IMR-90 (cell line): Measurements from ENCODE around the gene SLIT1. TPM values are rescaled to one million over a fixed set of nuclear protein-coding genes. Genes with fewer than 3 reads are reported as not detected.

Experiments used
- ATAC-seq: fragments of 200-7000 bp; cut with Tn5 transposase; 2 replicates; pipeline ENCODE4 v1.9.1; 2020; ENCODE audit warnings: low read depth, mild to moderate bottlenecking, moderate library complexity
- BruUV-seq: library from RNA; stranded (reverse); fragments of 400-500 nt; replicated peaks from 2 replicates; lab custom pipeline; 2021; lab: Mats Ljungman, UMichigan
- CTCF ChIA-PET: fragments of 300-600 bp; formaldehyde crosslinking; extraction: SDS; loops from one replicate; lab custom pipeline; 2021; ENCODE audit warnings: antibody characterized with exemption; lab: Yijun Ruan, JAX
- POLR2A ChIA-PET: fragments of 300-600 bp; sonication (Branson Sonifier 250); formaldehyde crosslinking; loops from one replicate; lab custom pipeline; 2022; ENCODE audit warnings: antibody characterized with exemption; ENCODE audit not compliant: unreplicated experiment; lab: Charles Lee
- DNase-seq: peaks from one replicate; pipeline ENCODE4 v3.0.0; 2013
- H2AFZ ChIP-seq: replicated peaks from 2 replicates; pipeline ENCODE3; 2013; ENCODE audit warnings: low read length, mild to moderate bottlenecking; ENCODE audit not compliant: poor library complexity
- H2AK5ac ChIP-seq: 2 replicates; pipeline ENCODE4 v1.6.1; 2013; ENCODE audit warnings: low read depth, low read length, inconsistent platforms
- H2AK9ac ChIP-seq: replicated peaks from 2 replicates; pipeline ENCODE3; 2013; ENCODE audit warnings: mild to moderate bottlenecking, low read depth, low read length, moderate library complexity; ENCODE audit not compliant: poor library complexity
- H2BK120ac ChIP-seq: 2 replicates; pipeline ENCODE4 v1.6.1; 2013; ENCODE audit warnings: low read depth, low read length, inconsistent platforms
- H2BK15ac ChIP-seq: 3 replicates; pipeline ENCODE4 v1.6.1; 2013; ENCODE audit warnings: low read depth, low read length, inconsistent platforms
- H2BK20ac ChIP-seq: 2 replicates; pipeline ENCODE4 v1.6.1; 2013; ENCODE audit warnings: low read depth, mild to moderate bottlenecking, inconsistent platforms, low read length, moderate library complexity
- H2BK5ac ChIP-seq: 2 replicates; pipeline ENCODE4 v1.6.1; 2013; ENCODE audit warnings: mild to moderate bottlenecking, low read depth, low read length, inconsistent platforms; ENCODE audit not compliant: poor library complexity, severe bottlenecking
- H3K14ac ChIP-seq: replicated peaks from 2 replicates; pipeline ENCODE4 v1.6.1; 2013; ENCODE audit warnings: low read depth, low read length, inconsistent platforms
- H3K18ac ChIP-seq: 2 replicates; pipeline ENCODE4 v1.6.1; 2013; ENCODE audit warnings: low read depth, low read length, control low read depth
- H3K23ac ChIP-seq: 2 replicates; pipeline ENCODE4 v1.6.1; 2013; ENCODE audit warnings: low read depth, low read length, inconsistent platforms
- H3K27ac ChIP-seq: 2 replicates; pipeline ENCODE4 v1.5.1; 2013; ENCODE audit warnings: mild to moderate bottlenecking, control low read depth, low read length; ENCODE audit not compliant: insufficient read depth
- H3K27me3 ChIP-seq: 2 replicates; pipeline ENCODE4 v1.6.1; 2013; ENCODE audit warnings: low read length; ENCODE audit not compliant: control insufficient read depth, insufficient read depth
- H3K36me3 ChIP-seq: 2 replicates; pipeline ENCODE4 v1.6.1; 2013; ENCODE audit warnings: low read length, mixed read lengths; ENCODE audit not compliant: control insufficient read depth, insufficient read depth
- H3K4ac ChIP-seq: 2 replicates; pipeline ENCODE4 v1.6.1; 2013; ENCODE audit warnings: low read depth, low read length, inconsistent platforms
- H3K4me1 ChIP-seq: 2 replicates; pipeline ENCODE4 v1.6.1; 2013; ENCODE audit warnings: low read length, mixed read lengths; ENCODE audit not compliant: control insufficient read depth, insufficient read depth
- H3K4me2 ChIP-seq: 2 replicates; pipeline ENCODE4 v1.6.1; 2013; ENCODE audit warnings: low read depth, mild to moderate bottlenecking, control low read depth, low read length, moderate library complexity
- H3K4me3 ChIP-seq: 2 replicates; pipeline ENCODE4 v1.5.1; 2013; ENCODE audit warnings: low read depth, mild to moderate bottlenecking, control low read depth, low read length, moderate library complexity; ENCODE audit not compliant: insufficient read depth
- H3K56ac ChIP-seq: 2 replicates; pipeline ENCODE4 v1.6.1; 2013; ENCODE audit warnings: low read length, inconsistent platforms; ENCODE audit not compliant: insufficient read depth; ENCODE audit errors: extremely low read depth
- H3K79me1 ChIP-seq, 2 experiments: 2 replicates each; pipeline ENCODE4 v1.6.1; 2013; ENCODE audit warnings: low read length in 2 of 2, inconsistent platforms in 1 of 2, low read depth in 1 of 2
- H3K9ac ChIP-seq: 2 replicates; pipeline ENCODE4 v1.6.1; 2013; ENCODE audit warnings: low read depth, low read length, control low read depth
- H3K9me1 ChIP-seq: 2 replicates; pipeline ENCODE4 v1.6.1; 2013; ENCODE audit warnings: low read length, inconsistent platforms; ENCODE audit not compliant: insufficient read depth
- H3K9me3 ChIP-seq: 2 replicates; pipeline ENCODE4 v1.6.1; 2013; ENCODE audit warnings: low read length; ENCODE audit not compliant: control insufficient read depth, insufficient read depth
- H4K20me1 ChIP-seq: 2 replicates; pipeline ENCODE4 v1.6.1; 2013; ENCODE audit warnings: low read length, inconsistent platforms; ENCODE audit not compliant: insufficient read depth
- H4K5ac ChIP-seq: 2 replicates; pipeline ENCODE4 v1.6.1; 2013; ENCODE audit warnings: mild to moderate bottlenecking, low read depth, low read length, control low read depth
- H4K8ac ChIP-seq, 2 experiments: 2 replicates each; pipeline ENCODE4 v1.6.1; 2013; ENCODE audit warnings: low read depth in 2 of 2, low read length in 2 of 2, control low read depth in 1 of 2, inconsistent platforms in 1 of 2
- H4K91ac ChIP-seq: 2 replicates; pipeline ENCODE4 v1.6.1; 2013; ENCODE audit warnings: low read depth, low read length, inconsistent platforms; ENCODE audit not compliant: insufficient read depth
- BHLHE40 ChIP-seq: fragments of 150-350 bp; IDR thresholded peaks from 2 replicates; pipeline ENCODE4 v1.6.1; 2016; ENCODE audit warnings: mild to moderate bottlenecking, low read depth, low read length
- CEBPB ChIP-seq: IDR thresholded peaks from 2 replicates; pipeline ENCODE4 v1.6.1; 2012; ENCODE audit warnings: low read depth, low read length, improper control_type of control experiment
- CHD1 ChIP-seq: IDR thresholded peaks from 2 replicates; pipeline ENCODE4 v1.6.1; 2012; ENCODE audit warnings: low read depth, low read length, improper control_type of control experiment
- FOS ChIP-seq: fragments of 150-350 bp; IDR thresholded peaks from 2 replicates; pipeline ENCODE4 v1.6.1; 2016; ENCODE audit warnings: low read depth, low read length
- MAFK ChIP-seq: IDR thresholded peaks from 2 replicates; pipeline ENCODE4 v1.6.1; 2012; ENCODE audit warnings: low read depth, low read length, improper control_type of control experiment
- MAZ ChIP-seq: IDR thresholded peaks from 2 replicates; pipeline ENCODE4 v1.6.1; 2012; ENCODE audit warnings: low read depth, mild to moderate bottlenecking, low read length, improper control_type of control experiment, moderate library complexity, borderline replicate concordance
- MXI1 ChIP-seq: IDR thresholded peaks from 2 replicates; pipeline ENCODE4 v1.6.1; 2012; ENCODE audit warnings: low read depth, mild to moderate bottlenecking, low read length, moderate library complexity, borderline replicate concordance
- NFE2L2 ChIP-seq: fragments of 150-350 bp; IDR thresholded peaks from 2 replicates; pipeline ENCODE4 v1.6.1; 2016; ENCODE audit warnings: low read depth, mild to moderate bottlenecking, low read length
- POLR2A ChIP-seq: IDR thresholded peaks from 2 replicates; pipeline ENCODE4 v1.6.1; 2012; ENCODE audit warnings: mild to moderate bottlenecking, low read depth, low read length
- RAD21 ChIP-seq: IDR thresholded peaks from 2 replicates; pipeline ENCODE4 v1.6.1; 2012; ENCODE audit warnings: low read length, improper control_type of control experiment
- RCOR1 ChIP-seq: IDR thresholded peaks from 2 replicates; pipeline ENCODE4 v1.6.1; 2012; ENCODE audit warnings: mild to moderate bottlenecking, low read length, improper control_type of control experiment; ENCODE audit not compliant: insufficient replicate concordance
- RFX5 ChIP-seq: IDR thresholded peaks from 2 replicates; pipeline ENCODE4 v1.8.0; 2012; ENCODE audit warnings: low read depth, mild to moderate bottlenecking, low read length, moderate library complexity
- SMC3 ChIP-seq: fragments of 150-350 bp; IDR thresholded peaks from 2 replicates; pipeline ENCODE4 v1.6.1; 2016; ENCODE audit warnings: low read depth, mild to moderate bottlenecking, antibody characterized with exemption, low read length, moderate library complexity
- WGBS, 2 experiments: methylation state at CpG; one replicate each; pipeline versions ENCODE4 v1.1.5 to v1.1.7; 2013; ENCODE audit warnings: missing lambda C conversion rate in 2 of 2; ENCODE audit not compliant: insufficient read length in 1 of 2; ENCODE audit errors: extremely low coverage in 2 of 2; 5-methylcytosine and 5-hydroxymethylcytosine counted together
- dilution Hi-C: fragments of 300-500 bp; cut with HindIII; formaldehyde crosslinking; loops from one replicate; pipeline ENCODE4 v1.14.3; 2018; ENCODE audit warnings: low sequenced_read_pairs; ENCODE audit not compliant: unreplicated experiment
- in situ Hi-C: fragments of 300-500 bp; cut with MboI; formaldehyde crosslinking; loops from 3 replicates; pipeline ENCODE4 v1.14.3; 2019; ENCODE audit warnings: low sequenced_read_pairs, inconsistent platforms, mixed read lengths
- intact Hi-C: fragments of 100-400 bp; cut with micrococcal nuclease; formaldehyde crosslinking; loops from 2 replicates; pipeline ENCODE4 v1.10.0; 2022
- polyA plus RNA-seq, 3 experiments: library from polyadenylated mRNA; depleted of rRNA; stranded (reverse); fragments of >200 nt; gene quantifications; 2 replicates each; pipeline ENCODE4 v1.2.3, GENCODE V29; 2012; ENCODE audit warnings: low replicate concordance in 1 of 3
- total RNA-seq: library from RNA; depleted of rRNA; stranded (reverse); fragments of >200 nt; gene quantifications from 2 replicates; pipeline ENCODE4 v1.2.3, GENCODE V29; 2012
- TF ChIP-seq, protein P1 (sequence below): conservative IDR thresholded peaks from 2 replicates; pipeline ENCODE4 v1.5.1; 2012; ENCODE audit warnings: mild to moderate bottlenecking, low read depth, low read length, improper control_type of control experiment
- TF ChIP-seq, protein P2 (sequence below): fragments of 150-350 bp; IDR thresholded peaks from 2 replicates; pipeline ENCODE4 v1.6.1; 2016; ENCODE audit warnings: low read depth, mild to moderate bottlenecking, low read length, moderate library complexity, borderline replicate concordance
- TF ChIP-seq, protein P3 (sequence below): fragments of 150-350 bp; IDR thresholded peaks from 2 replicates; pipeline ENCODE4 v1.6.1; 2017; ENCODE audit warnings: mild to moderate bottlenecking, antibody characterized with exemption, low read length, low read depth

Gene SLIT1
- total and polyA plus RNA-seq, 2 of the 4 experiments (the other 2 are of a cell fraction) = under 0.01 TPM

DNA sequence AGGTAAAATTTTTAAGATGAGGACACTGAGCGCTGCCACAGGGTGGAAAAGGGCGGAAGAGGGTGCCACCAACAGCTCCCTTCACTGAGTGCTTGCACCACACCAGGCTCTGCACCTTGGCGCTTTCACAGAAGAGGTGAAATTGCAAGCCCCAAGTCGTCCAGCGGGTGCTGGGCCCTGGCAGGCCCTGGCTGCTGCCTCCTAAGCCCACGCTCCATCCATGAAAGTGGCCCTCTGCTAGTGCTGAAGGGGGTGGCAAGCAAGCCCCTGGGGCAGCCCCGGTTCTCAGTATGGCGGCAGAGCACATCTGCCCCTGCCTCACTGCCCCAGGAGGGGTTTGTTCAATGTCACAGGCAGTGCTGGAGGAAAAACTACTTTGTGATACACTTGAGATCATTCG is 95.1 kb downstream of the SLIT1 start:
- H3K27ac ChIP-seq = no peak overlapping the region
- no peak overlapping the region for H3K14ac ChIP-seq
- no peak overlapping the region for H4K8ac ChIP-seq
- TF ChIP-seq, protein P1, sequence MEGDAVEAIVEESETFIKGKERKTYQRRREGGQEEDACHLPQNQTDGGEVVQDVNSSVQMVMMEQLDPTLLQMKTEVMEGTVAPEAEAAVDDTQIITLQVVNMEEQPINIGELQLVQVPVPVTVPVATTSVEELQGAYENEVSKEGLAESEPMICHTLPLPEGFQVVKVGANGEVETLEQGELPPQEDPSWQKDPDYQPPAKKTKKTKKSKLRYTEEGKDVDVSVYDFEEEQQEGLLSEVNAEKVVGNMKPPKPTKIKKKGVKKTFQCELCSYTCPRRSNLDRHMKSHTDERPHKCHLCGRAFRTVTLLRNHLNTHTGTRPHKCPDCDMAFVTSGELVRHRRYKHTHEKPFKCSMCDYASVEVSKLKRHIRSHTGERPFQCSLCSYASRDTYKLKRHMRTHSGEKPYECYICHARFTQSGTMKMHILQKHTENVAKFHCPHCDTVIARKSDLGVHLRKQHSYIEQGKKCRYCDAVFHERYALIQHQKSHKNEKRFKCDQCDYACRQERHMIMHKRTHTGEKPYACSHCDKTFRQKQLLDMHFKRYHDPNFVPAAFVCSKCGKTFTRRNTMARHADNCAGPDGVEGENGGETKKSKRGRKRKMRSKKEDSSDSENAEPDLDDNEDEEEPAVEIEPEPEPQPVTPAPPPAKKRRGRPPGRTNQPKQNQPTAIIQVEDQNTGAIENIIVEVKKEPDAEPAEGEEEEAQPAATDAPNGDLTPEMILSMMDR = no peak
- TF ChIP-seq, protein P2, sequence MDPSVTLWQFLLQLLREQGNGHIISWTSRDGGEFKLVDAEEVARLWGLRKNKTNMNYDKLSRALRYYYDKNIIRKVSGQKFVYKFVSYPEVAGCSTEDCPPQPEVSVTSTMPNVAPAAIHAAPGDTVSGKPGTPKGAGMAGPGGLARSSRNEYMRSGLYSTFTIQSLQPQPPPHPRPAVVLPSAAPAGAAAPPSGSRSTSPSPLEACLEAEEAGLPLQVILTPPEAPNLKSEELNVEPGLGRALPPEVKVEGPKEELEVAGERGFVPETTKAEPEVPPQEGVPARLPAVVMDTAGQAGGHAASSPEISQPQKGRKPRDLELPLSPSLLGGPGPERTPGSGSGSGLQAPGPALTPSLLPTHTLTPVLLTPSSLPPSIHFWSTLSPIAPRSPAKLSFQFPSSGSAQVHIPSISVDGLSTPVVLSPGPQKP = no peak
- TF ChIP-seq MXI1 (no peak), BHLHE40 (no peak), RFX5 (no peak), MAFK (no peak), SMC3 (no peak), FOS (no peak), POLR2A (no peak), RAD21 (no peak), RCOR1 (no peak), MAZ (no peak), CEBPB (no peak), CHD1 (no peak), NFE2L2 (no peak)
- TF ChIP-seq, protein P3, sequence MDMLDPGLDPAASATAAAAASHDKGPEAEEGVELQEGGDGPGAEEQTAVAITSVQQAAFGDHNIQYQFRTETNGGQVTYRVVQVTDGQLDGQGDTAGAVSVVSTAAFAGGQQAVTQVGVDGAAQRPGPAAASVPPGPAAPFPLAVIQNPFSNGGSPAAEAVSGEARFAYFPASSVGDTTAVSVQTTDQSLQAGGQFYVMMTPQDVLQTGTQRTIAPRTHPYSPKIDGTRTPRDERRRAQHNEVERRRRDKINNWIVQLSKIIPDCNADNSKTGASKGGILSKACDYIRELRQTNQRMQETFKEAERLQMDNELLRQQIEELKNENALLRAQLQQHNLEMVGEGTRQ = no peak
- intact Hi-C loops (no loop called here), dilution Hi-C loops (no loop called here), in situ Hi-C loops (no loop called here)
- no peak overlapping the region for H2BK20ac ChIP-seq
- CTCF ChIA-PET = interaction anchor here (1.2 to 2.7 kb wide), 2 partner anchors 9 to 18 kb away, joined by 3 to 8 read pairs; no protein-coding TSS in a partner anchor
- WGBS, 2 experiments = 38% methylated on average over 4 of the region's 9 CpGs; no CpG with 5 or more reads in 1 of the 2 experiments
- no peaks in the 10 kb centered on the region for H3K9me3 ChIP-seq
- H3K23ac ChIP-seq = no peak overlapping the region
- H4K20me1 ChIP-seq = no peaks in the 10 kb centered on the region
- ATAC-seq (no peak), DNase-seq (no peak)
- H2BK5ac ChIP-seq = no peak overlapping the region
- no peak overlapping the region for H3K4me2 ChIP-seq
- H3K18ac ChIP-seq = no peak overlapping the region
- H3K4me1 ChIP-seq = no peaks in the 10 kb centered on the region
- no peaks in the 10 kb centered on the region for H3K36me3 ChIP-seq
- no peak overlapping the region for H4K5ac ChIP-seq
- no peak overlapping the region for H2BK120ac ChIP-seq
- no peak overlapping the region for H2AK5ac ChIP-seq
- H3K56ac ChIP-seq = no peak overlapping the region
- H4K91ac ChIP-seq = no peak overlapping the region
- no peak overlapping the region for H2AFZ ChIP-seq
- H3K9ac ChIP-seq = no peak overlapping the region
- no peak overlapping the region for H2BK15ac ChIP-seq
- no peak overlapping the region for H3K4ac ChIP-seq
- BruUV-seq = no TSS peak
- H3K27me3 ChIP-seq = peaks cover 58% of the 10 kb centered on the region
- POLR2A ChIA-PET = no interaction called here
- H2AK9ac ChIP-seq = no peak overlapping the region
- H3K79me1 ChIP-seq = no peaks in the 10 kb centered on the region
- H3K9me1 ChIP-seq = no peaks in the 10 kb centered on the region
- no peak overlapping the region for H3K4me3 ChIP-seq
